ENCODE data around the gene TRPM4.

DNA sequence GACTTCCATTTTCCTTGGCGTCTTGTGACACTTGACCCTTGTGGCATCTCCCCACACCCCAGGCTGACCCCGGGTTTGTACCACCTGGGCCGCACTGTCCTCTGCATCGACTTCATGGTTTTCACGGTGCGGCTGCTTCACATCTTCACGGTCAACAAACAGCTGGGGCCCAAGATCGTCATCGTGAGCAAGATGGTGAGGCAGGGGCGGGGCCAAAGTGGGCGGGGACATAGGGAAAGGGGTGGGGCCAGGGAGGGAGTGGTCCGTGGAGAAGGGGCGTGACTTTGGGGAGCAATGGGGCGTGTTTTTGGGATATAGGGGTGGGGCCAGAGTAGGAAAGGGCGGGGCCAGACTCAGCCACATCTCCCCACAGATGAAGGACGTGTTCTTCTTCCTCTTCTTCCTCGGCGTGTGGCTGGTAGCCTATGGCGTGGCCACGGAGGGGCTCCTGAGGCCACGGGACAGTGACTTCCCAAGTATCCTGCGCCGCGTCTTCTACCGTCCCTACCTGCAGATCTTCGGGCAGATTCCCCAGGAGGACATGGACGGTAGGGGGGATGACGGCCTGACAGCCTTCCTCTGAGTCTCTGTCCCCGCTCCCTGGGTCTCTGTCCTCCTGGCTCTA lies 42.8 kb downstream of the TRPM4 start:
- TF ChIP-seq, protein P1, sequence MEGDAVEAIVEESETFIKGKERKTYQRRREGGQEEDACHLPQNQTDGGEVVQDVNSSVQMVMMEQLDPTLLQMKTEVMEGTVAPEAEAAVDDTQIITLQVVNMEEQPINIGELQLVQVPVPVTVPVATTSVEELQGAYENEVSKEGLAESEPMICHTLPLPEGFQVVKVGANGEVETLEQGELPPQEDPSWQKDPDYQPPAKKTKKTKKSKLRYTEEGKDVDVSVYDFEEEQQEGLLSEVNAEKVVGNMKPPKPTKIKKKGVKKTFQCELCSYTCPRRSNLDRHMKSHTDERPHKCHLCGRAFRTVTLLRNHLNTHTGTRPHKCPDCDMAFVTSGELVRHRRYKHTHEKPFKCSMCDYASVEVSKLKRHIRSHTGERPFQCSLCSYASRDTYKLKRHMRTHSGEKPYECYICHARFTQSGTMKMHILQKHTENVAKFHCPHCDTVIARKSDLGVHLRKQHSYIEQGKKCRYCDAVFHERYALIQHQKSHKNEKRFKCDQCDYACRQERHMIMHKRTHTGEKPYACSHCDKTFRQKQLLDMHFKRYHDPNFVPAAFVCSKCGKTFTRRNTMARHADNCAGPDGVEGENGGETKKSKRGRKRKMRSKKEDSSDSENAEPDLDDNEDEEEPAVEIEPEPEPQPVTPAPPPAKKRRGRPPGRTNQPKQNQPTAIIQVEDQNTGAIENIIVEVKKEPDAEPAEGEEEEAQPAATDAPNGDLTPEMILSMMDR (conservative IDR thresholded peaks at IDR 0.05; ENCODE audit: low read length): no peak
- TF ChIP-seq EZH2phosphoT487 (IDR thresholded peaks at IDR 0.05; ENCODE audit: borderline replicate concordance): no peak

All from Loucy (cell line).